Measurements from ENCODE around the gene SPINT3.

SPINT3 gene

GRCh38 chr20:45539382-45539781 lies 24.0 kb upstream of the SPINT3 start, which contains the start of gene WFDC6:
WFDC6 (minus strand) TSS chr20:45539482; CDS start chr20:45539407, 75 bp downstream.
- no peaks in the 10 kb centered on the region for H3K9me3 ChIP-seq (replicated peaks in 1 of 11)
- no peaks in the 10 kb centered on the region for H3K27me3 ChIP-seq
- no peaks in the 10 kb centered on the region for H4K20me1 ChIP-seq
- H3K9ac ChIP-seq, result no peak within 1 kb of the TSS
- no peaks in the 10 kb centered on the region for H3K4me1 ChIP-seq
- H3K4me3 ChIP-seq, result no peak within 1 kb of the TSS
- H3K27ac ChIP-seq, result no peak within 1 kb of the TSS
- TF ChIP-seq Cebpa-rat (IDR thresholded peaks at IDR 0.05), result no peak
- H3K4me2 ChIP-seq, result no peak within 1 kb of the TSS
- H3K36me3 ChIP-seq, result no peaks in the 10 kb centered on the region

- Histone ChIP-seq H3K36me3 (no peaks in the 10 kb centered on the region), H3K9me3 (replicated peaks in 1 of 11) (no peaks in the 10 kb centered on the region), H3K4me3 (no peak overlapping the region), H3K4me2 (no peak overlapping the region), H3K27me3 (no peaks in the 10 kb centered on the region), H3K4me1 (no peaks in the 10 kb centered on the region), H3K27ac (no peak overlapping the region), H4K20me1 (no peaks in the 10 kb centered on the region), H3K9ac (no peak overlapping the region)
- no peak for TF ChIP-seq Cebpa-rat (IDR thresholded peaks at IDR 0.05)
Measured at GRCh38 chr20:45538209-45538799, 22.9 kb upstream of the SPINT3 start.

GRCh38 chr20:45527294-45527693 lies 11.9 kb upstream of the SPINT3 start:
- Histone ChIP-seq H3K4me3 (no peak overlapping the region), H3K27me3 (no peaks in the 10 kb centered on the region), H3K4me1 (peaks cover 1 to 15% (median 3%) of the 10 kb centered on the region in 10 experiments; a peak in 19 of 20 replicates), H3K36me3 (no peaks in the 10 kb centered on the region), H3K27ac (no peak overlapping the region), H3K9ac (no peak overlapping the region), H4K20me1 (no peaks in the 10 kb centered on the region), H3K9me3 (replicated peaks in 1 of 11) (no peaks in the 10 kb centered on the region), H3K4me2 (no peak overlapping the region)
- no peak for TF ChIP-seq Cebpa-rat (IDR thresholded peaks at IDR 0.05)

DNA sequence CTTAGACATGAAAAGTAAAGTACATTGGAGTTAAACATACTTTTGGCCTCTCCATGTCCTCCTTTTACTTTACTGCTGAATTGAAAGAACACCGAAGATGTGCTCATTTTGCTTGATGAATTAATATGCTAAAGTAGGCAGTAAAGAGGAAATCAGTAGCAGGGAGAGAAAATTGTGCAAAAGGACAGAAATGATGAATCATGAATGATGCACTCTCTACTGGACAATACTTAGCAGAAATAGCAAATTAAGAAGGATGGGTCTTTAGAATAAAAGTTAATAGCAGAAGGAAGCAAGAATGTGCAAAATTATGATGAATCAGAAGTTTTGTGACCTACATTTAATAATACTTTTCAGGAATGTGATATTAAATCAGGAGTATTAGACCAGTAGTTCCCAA lies 8.4 kb upstream of the SPINT3 start:
- Histone ChIP-seq H3K4me2 (peak overlapping the region in 3 of 11 experiments; percentile 6 to 46 (median 45); a peak in 4 of 22 replicates), H3K36me3 (no peaks in the 10 kb centered on the region), H3K9ac (no peak overlapping the region), H4K20me1 (no peaks in the 10 kb centered on the region), H3K27me3 (no peaks in the 10 kb centered on the region), H3K27ac (no peak overlapping the region), H3K4me1 (peaks cover 0 to 13% (median 0%) of the 10 kb centered on the region in 10 experiments; a peak in 6 of 20 replicates), H3K4me3 (no peak overlapping the region), H3K9me3 (replicated peaks in 1 of 11) (no peaks in the 10 kb centered on the region)
- TF ChIP-seq Cebpa-rat (IDR thresholded peaks at IDR 0.05), result no peak

- Histone ChIP-seq H3K4me1 (peaks cover 0 to under 1% (median 0%) of the 10 kb centered on the region in 10 experiments; a peak in 1 of 20 replicates), H4K20me1 (no peaks in the 10 kb centered on the region), H3K4me2 (no peak overlapping the region), H3K9ac (no peak overlapping the region), H3K27me3 (no peaks in the 10 kb centered on the region), H3K27ac (no peak overlapping the region), H3K4me3 (no peak overlapping the region), H3K9me3 (replicated peaks in 1 of 11) (no peaks in the 10 kb centered on the region), H3K36me3 (no peaks in the 10 kb centered on the region)
- no peak for TF ChIP-seq Cebpa-rat (IDR thresholded peaks at IDR 0.05)
Measured at GRCh38 chr20:45518282-45518681, 2.9 kb upstream of the SPINT3 start.

GRCh38 chr20:45510242-45510862 lies 5.1 kb downstream of the SPINT3 start:
- Histone ChIP-seq H3K36me3 (no peaks in the 10 kb centered on the region), H4K20me1 (no peaks in the 10 kb centered on the region), H3K4me3 (no peak overlapping the region), H3K27me3 (no peaks in the 10 kb centered on the region), H3K4me2 (no peak overlapping the region), H3K9me3 (replicated peaks in 1 of 11) (no peaks in the 10 kb centered on the region), H3K4me1 (no peaks in the 10 kb centered on the region; a peak in 2 of 20 replicates), H3K9ac (no peak overlapping the region), H3K27ac (no peak overlapping the region)
- TF ChIP-seq Cebpa-rat (IDR thresholded peaks at IDR 0.05), result no peak

DNA sequence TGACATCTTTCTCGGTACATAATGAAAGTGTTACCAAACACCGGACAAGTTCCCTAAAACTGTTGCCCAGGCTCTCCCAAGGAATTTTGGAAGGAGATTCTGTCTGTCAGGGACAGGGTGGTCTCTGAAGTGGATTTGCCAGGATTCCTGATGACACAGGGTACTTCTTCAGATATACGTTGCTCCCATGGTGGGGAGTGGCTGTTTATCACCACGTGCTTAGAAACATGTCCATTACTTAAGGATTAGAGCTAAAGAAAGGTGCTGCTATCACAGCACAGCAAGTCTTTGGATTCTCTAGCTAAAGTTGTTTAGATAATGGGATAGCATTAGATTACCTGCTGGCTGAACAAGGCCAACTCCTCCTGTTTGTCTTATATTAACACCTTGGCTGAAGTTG lies 6.3 kb downstream of the SPINT3 start:
- no peaks in the 10 kb centered on the region; a peak in 2 of 20 replicates for H3K4me1 ChIP-seq
- H3K9ac ChIP-seq, result no peak overlapping the region
- no peak overlapping the region for H3K4me2 ChIP-seq
- H3K36me3 ChIP-seq, result no peaks in the 10 kb centered on the region
- no peaks in the 10 kb centered on the region for H3K9me3 ChIP-seq (replicated peaks in 1 of 11)
- no peak for TF ChIP-seq Cebpa-rat (IDR thresholded peaks at IDR 0.05)
- H3K27me3 ChIP-seq, result no peaks in the 10 kb centered on the region
- H3K27ac ChIP-seq, result no peak overlapping the region
- H3K4me3 ChIP-seq, result no peak overlapping the region
- H4K20me1 ChIP-seq, result no peaks in the 10 kb centered on the region

- TF ChIP-seq Cebpa-rat (IDR thresholded peaks at IDR 0.05), result no peak
- no peaks in the 10 kb centered on the region; a peak in 2 of 20 replicates for H3K4me1 ChIP-seq
- no peaks in the 10 kb centered on the region for H3K27me3 ChIP-seq
- H3K36me3 ChIP-seq, result no peaks in the 10 kb centered on the region
- H3K27ac ChIP-seq, result no peak overlapping the region
- no peak overlapping the region for H3K4me2 ChIP-seq
- H3K4me3 ChIP-seq, result no peak overlapping the region
- no peaks in the 10 kb centered on the region for H4K20me1 ChIP-seq
- no peak overlapping the region for H3K9ac ChIP-seq
- H3K9me3 ChIP-seq (replicated peaks in 1 of 11), result no peaks in the 10 kb centered on the region
Measured at GRCh38 chr20:45508068-45508886, 7.1 kb downstream of the SPINT3 start.

GRCh38 chr20:45507011-45507820 lies 8.2 kb downstream of the SPINT3 start:
- H3K27me3 ChIP-seq, result no peaks in the 10 kb centered on the region
- TF ChIP-seq Cebpa-rat (IDR thresholded peaks at IDR 0.05), result no peak
- H3K4me2 ChIP-seq, result no peak overlapping the region
- H3K27ac ChIP-seq, result no peak overlapping the region
- no peaks in the 10 kb centered on the region; a peak in 2 of 20 replicates for H3K4me1 ChIP-seq
- H3K9me3 ChIP-seq (replicated peaks in 1 of 11), result no peaks in the 10 kb centered on the region
- H4K20me1 ChIP-seq, result no peaks in the 10 kb centered on the region
- H3K4me3 ChIP-seq, result no peak overlapping the region
- H3K36me3 ChIP-seq, result no peaks in the 10 kb centered on the region
- no peak overlapping the region for H3K9ac ChIP-seq
